ENCODE data around the gene TSPYL4. TPM values are rescaled to one million over a fixed set of nuclear protein-coding genes. Genes with fewer than 3 reads are reported as not detected.

TSPYL4 gene
- total RNA-seq, 1 donor from 2014 or later = 85.2 TPM

GRCh38 chr6:116277124-116277523 lies 23.2 kb upstream of the TSPYL4 start:
- DNase-seq (ENCODE audit: low spot score in 2 of 2) = no peak
- FAIRE-seq = no peak

- DNase-seq (ENCODE audit: low spot score in 2 of 2) (no peak), FAIRE-seq (no peak)
Observed at GRCh38 chr6:116271149-116271708, 17.4 kb upstream of the TSPYL4 start.

- peak; percentile 77 for FAIRE-seq
- DNase-seq (ENCODE audit: low spot score in 2 of 2) = peak in 1 of 2 donors; percentile 44
Observed at GRCh38 chr6:116268589-116269293, 14.9 kb upstream of the TSPYL4 start.

- no peak for FAIRE-seq
- no peak for DNase-seq (ENCODE audit: low spot score in 2 of 2)
Observed at GRCh38 chr6:116267836-116268588, 14.1 kb upstream of the TSPYL4 start.

GRCh38 chr6:116266803-116267202 lies 12.9 kb upstream of the TSPYL4 start:
- DNase-seq (ENCODE audit: low spot score in 2 of 2) (no peak), FAIRE-seq (no peak)

GRCh38 chr6:116265041-116265829 lies 11.4 kb upstream of the TSPYL4 start:
- no peak for FAIRE-seq

GRCh38 chr6:116263353-116263752 lies 9.5 kb upstream of the TSPYL4 start:
- no peak for DNase-seq (ENCODE audit: low spot score in 2 of 2)
- FAIRE-seq = no peak

More at GRCh38 chr6:116265041-116265829, 11.4 kb upstream of the TSPYL4 start:
- DNase-seq (ENCODE audit: low spot score in 2 of 2) = no peak

- DNase-seq (ENCODE audit: low spot score in 2 of 2) (no peak), FAIRE-seq (no peak)
Observed at GRCh38 chr6:116258520-116258919, 4.6 kb upstream of the TSPYL4 start.

- FAIRE-seq (no peak), DNase-seq (ENCODE audit: low spot score in 2 of 2) (no peak)
Observed at GRCh38 chr6:116256694-116257093, 2.8 kb upstream of the TSPYL4 start.

GRCh38 chr6:116255246-116255800 lies 1.4 kb upstream of the TSPYL4 start:
- no peak for DNase-seq (ENCODE audit: low spot score in 2 of 2)
- no peak for FAIRE-seq

GRCh38 chr6:116254297-116255056 lies 602 bp upstream of the TSPYL4 start:
- no peak for DNase-seq (ENCODE audit: low spot score in 2 of 2)
- FAIRE-seq = no peak

- no peak for DNase-seq (ENCODE audit: low spot score in 2 of 2)
Observed at GRCh38 chr6:116253188-116253504, 729 bp downstream of the TSPYL4 start.

GRCh38 chr6:116251568-116252384 lies 2.1 kb downstream of the TSPYL4 start:
- FAIRE-seq = no peak
- no peak for DNase-seq (ENCODE audit: low spot score in 2 of 2)

More at GRCh38 chr6:116253188-116253504, 729 bp downstream of the TSPYL4 start:
- FAIRE-seq = no peak

- DNase-seq (ENCODE audit: low spot score in 2 of 2) (no peak), FAIRE-seq (no peak)
Observed at GRCh38 chr6:116248577-116248976, 5.3 kb downstream of the TSPYL4 start.

GRCh38 chr6:116247285-116247684 lies 6.6 kb downstream of the TSPYL4 start:
- DNase-seq (ENCODE audit: low spot score in 2 of 2) = no peak
- FAIRE-seq = no peak

- no peak for FAIRE-seq
- no peak for DNase-seq (ENCODE audit: low spot score in 2 of 2)
Observed at GRCh38 chr6:116246089-116246488, 7.8 kb downstream of the TSPYL4 start.

GRCh38 chr6:116244284-116244683 lies 9.6 kb downstream of the TSPYL4 start:
- DNase-seq (ENCODE audit: low spot score in 2 of 2) = no peak

GRCh38 chr6:116239856-116240255 lies 14.0 kb downstream of the TSPYL4 start:
- DNase-seq (ENCODE audit: low spot score in 2 of 2) (no peak), FAIRE-seq (no peak)

More at GRCh38 chr6:116244284-116244683, 9.6 kb downstream of the TSPYL4 start:
- no peak for FAIRE-seq

GRCh38 chr6:116239256-116239655 lies 14.6 kb downstream of the TSPYL4 start:
- FAIRE-seq = no peak

More at GRCh38 chr6:116239256-116239655, 14.6 kb downstream of the TSPYL4 start:
- no peak for DNase-seq (ENCODE audit: low spot score in 2 of 2)
